Measurements from ENCODE around the gene TBC1D2. TPM values are rescaled to one million over a fixed set of nuclear protein-coding genes. Genes with fewer than 3 reads are reported as not detected.
A peak's percentile ranks its signal among the peaks of the same experiment; 100 is the strongest.

TBC1D2 gene
- total and polyA plus RNA-seq, 2 of the 13 experiments (the other 11 are each of a cell fraction or from before 2014, with no cell fraction given), result 2.0 to 2.8 TPM

DNA sequence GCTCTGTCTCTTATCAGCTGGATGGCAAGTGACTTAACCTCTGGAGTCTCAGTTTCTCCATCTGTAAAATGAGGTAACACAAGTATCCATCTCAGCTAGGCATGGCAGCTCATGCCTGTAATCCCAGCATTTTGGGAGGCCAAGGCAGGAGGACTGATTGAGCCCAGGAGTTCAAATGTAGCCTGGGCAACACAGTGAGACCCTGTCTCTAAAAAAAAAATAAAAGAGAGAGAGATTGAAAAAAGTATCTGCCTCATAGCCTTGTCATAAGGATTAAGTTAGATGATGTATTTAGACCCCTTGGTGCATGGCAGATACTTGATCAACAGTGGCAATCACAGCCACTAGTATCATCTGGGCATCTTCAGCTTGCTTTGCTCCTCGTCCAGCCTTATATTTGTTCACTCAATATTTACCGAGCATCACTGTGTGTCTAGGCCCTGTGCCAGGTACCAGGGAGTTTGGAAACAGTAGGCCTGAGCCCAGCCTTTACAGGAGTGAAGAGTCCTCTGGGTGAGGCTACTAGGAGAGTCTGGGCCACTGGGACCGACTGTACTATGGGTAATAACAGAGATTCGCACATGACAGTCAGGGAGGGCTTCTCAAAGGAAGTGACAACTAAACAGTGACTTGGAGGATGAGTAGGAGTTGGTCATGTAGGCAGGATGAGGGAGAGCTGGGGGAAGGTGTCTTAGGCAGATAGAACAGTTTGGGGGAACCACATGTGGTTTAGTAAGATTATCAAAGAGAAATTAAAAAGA is 97.2 kb downstream of the TBC1D2 start (continued):
- TF ChIP-seq, protein P1, sequence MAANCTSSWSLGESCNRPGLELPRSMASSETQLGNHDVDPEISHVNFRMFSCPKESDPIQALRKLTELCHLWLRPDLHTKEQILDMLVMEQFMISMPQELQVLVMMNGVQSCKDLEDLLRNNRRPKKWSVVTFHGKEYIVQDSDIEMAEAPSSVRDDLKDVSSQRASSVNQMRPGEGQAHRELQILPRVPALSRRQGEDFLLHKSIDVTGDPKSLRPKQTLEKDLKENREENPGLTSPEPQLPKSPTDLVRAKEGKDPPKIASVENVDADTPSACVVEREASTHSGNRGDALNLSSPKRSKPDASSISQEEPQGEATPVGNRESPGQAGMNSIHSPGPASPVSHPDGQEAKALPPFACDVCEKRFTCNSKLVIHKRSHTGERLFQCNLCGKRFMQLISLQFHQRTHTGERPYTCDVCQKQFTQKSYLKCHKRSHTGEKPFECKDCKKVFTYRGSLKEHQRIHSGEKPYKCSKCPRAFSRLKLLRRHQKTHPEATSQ (CRISPR knock-in tag; IDR thresholded peaks at IDR 0.05; ENCODE audit: borderline replicate concordance), result 0 out of 2 replicates have a peak, but pooled peaks have one; percentile 33
- TF ChIP-seq MEIS2 (CRISPR knock-in tag; IDR thresholded peaks at IDR 0.05), result no peak
- TF ChIP-seq MBD4 (IDR thresholded peaks at IDR 0.05; ENCODE audit: borderline replicate concordance, low read length), result no peak
- TF ChIP-seq, protein P2, sequence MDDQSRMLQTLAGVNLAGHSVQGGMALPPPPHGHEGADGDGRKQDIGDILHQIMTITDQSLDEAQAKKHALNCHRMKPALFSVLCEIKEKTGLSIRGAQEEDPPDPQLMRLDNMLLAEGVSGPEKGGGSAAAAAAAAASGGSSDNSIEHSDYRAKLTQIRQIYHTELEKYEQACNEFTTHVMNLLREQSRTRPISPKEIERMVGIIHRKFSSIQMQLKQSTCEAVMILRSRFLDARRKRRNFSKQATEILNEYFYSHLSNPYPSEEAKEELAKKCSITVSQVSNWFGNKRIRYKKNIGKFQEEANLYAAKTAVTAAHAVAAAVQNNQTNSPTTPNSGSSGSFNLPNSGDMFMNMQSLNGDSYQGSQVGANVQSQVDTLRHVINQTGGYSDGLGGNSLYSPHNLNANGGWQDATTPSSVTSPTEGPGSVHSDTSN (CRISPR knock-in tag; IDR thresholded peaks at IDR 0.05; ENCODE audit: borderline replicate concordance), result no peak
- no peak for TF ChIP-seq NFYC (CRISPR knock-in tag; IDR thresholded peaks at IDR 0.05)
- TF ChIP-seq, protein P3, sequence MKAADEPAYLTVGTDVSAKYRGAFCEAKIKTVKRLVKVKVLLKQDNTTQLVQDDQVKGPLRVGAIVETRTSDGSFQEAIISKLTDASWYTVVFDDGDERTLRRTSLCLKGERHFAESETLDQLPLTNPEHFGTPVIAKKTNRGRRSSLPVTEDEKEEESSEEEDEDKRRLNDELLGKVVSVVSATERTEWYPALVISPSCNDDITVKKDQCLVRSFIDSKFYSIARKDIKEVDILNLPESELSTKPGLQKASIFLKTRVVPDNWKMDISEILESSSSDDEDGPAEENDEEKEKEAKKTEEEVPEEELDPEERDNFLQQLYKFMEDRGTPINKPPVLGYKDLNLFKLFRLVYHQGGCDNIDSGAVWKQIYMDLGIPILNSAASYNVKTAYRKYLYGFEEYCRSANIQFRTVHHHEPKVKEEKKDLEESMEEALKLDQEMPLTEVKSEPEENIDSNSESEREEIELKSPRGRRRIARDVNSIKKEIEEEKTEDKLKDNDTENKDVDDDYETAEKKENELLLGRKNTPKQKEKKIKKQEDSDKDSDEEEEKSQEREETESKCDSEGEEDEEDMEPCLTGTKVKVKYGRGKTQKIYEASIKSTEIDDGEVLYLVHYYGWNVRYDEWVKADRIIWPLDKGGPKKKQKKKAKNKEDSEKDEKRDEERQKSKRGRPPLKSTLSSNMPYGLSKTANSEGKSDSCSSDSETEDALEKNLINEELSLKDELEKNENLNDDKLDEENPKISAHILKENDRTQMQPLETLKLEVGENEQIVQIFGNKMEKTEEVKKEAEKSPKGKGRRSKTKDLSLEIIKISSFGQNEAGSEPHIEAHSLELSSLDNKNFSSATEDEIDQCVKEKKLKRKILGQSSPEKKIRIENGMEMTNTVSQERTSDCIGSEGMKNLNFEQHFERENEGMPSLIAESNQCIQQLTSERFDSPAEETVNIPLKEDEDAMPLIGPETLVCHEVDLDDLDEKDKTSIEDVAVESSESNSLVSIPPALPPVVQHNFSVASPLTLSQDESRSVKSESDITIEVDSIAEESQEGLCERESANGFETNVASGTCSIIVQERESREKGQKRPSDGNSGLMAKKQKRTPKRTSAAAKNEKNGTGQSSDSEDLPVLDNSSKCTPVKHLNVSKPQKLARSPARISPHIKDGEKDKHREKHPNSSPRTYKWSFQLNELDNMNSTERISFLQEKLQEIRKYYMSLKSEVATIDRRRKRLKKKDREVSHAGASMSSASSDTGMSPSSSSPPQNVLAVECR (CRISPR knock-in tag; IDR thresholded peaks at IDR 0.05; ENCODE audit: borderline replicate concordance), result no peak; the same call in 1 of the 2 replicates
- peak; percentile 63; the same call in 1 of the 2 replicates for TF ChIP-seq HOXA3 (CRISPR knock-in tag; IDR thresholded peaks at IDR 0.05)
- TF ChIP-seq TAF1 (CRISPR knock-in tag; IDR thresholded peaks at IDR 0.05), result no peak
- TF ChIP-seq DNMT3B (CRISPR knock-in tag; conservative IDR thresholded peaks at IDR 0.05), result no peak
- TF ChIP-seq, protein P4, sequence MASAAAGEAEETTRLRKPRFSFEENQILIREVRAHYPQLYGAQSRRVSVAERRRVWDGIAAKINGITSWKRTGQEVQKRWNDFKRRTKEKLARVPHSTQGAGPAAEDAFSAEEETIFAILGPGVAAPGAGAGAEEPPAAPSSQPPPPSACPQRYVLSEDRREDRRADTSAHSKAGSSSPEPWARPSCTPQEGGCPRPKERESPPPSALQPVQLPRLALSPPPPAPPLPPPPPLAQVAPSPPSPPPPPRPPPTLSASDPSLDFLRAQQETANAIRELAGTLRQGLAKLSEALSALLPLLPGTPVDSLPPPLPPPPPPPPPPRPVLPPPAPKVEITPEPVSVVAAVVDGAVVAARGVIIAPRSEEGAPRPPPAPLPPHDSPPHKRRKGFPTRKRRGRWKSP (CRISPR knock-in tag; IDR thresholded peaks at IDR 0.05), result no peak
- no peak for TF ChIP-seq KDM5A (IDR thresholded peaks at IDR 0.05; ENCODE audit: borderline replicate concordance, low read length)
- TF ChIP-seq NCOA1 (CRISPR knock-in tag; IDR thresholded peaks at IDR 0.05), result no peak
- TF ChIP-seq HNF4G (IDR thresholded peaks at IDR 0.05; ENCODE audit: borderline replicate concordance, low read depth, low read length), result no peak
- no peak for TF ChIP-seq HNF4G (CRISPR knock-in tag; IDR thresholded peaks at IDR 0.05; ENCODE audit: borderline replicate concordance, low read depth)
- TF ChIP-seq ZSCAN31 (CRISPR knock-in tag; IDR thresholded peaks at IDR 0.05; ENCODE audit: low read depth), result no peak
- TF ChIP-seq RXRB (CRISPR knock-in tag; IDR thresholded peaks at IDR 0.05; ENCODE audit: borderline replicate concordance), result peak; percentile 71; the same call in 1 of the 2 replicates
- TF ChIP-seq RBM39 (IDR thresholded peaks at IDR 0.05; ENCODE audit: low read depth, low read length, poor library complexity, severe bottlenecking), result no peak
- no peak for TF ChIP-seq ZNF460 (CRISPR knock-in tag; IDR thresholded peaks at IDR 0.05; ENCODE audit: borderline replicate concordance)
- TF ChIP-seq ZNF354B (CRISPR knock-in tag; IDR thresholded peaks at IDR 0.05), result no peak
- TF ChIP-seq, protein P5, sequence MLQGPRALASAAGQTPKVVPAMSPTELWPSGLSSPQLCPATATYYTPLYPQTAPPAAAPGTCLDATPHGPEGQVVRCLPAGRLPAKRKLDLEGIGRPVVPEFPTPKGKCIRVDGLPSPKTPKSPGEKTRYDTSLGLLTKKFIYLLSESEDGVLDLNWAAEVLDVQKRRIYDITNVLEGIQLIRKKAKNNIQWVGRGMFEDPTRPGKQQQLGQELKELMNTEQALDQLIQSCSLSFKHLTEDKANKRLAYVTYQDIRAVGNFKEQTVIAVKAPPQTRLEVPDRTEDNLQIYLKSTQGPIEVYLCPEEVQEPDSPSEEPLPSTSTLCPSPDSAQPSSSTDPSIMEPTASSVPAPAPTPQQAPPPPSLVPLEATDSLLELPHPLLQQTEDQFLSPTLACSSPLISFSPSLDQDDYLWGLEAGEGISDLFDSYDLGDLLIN (CRISPR knock-in tag; IDR thresholded peaks at IDR 0.05; ENCODE audit: borderline replicate concordance), result no peak

All from HepG2 (cell line).